CD14-positive monocyte (primary cell): Measurements from ENCODE around the gene ZNF341. TPM values are rescaled to one million over a fixed set of nuclear protein-coding genes. Genes with fewer than 3 reads are reported as not detected.

ENCODE experiments used
- DNase-seq, 3 donors: peaks; one replicate each; pipeline ENCODE4 v3.0.0-alpha.2; 2011 to 2022
- H2AFZ ChIP-seq: 2 replicates; pipeline ENCODE4 v1.6.0; 2012; ENCODE audit warnings: mild to moderate bottlenecking, low read depth, low read length, inconsistent platforms; ENCODE audit not compliant: insufficient read depth, poor library complexity, severe bottlenecking
- H3K27ac ChIP-seq, 2 donors: 1 replicate in 1 of 2; 2 replicates in 1 of 2; pipeline ENCODE4 v1.5.1; 2012 to 2013; ENCODE audit warnings: low read length in 2 of 2, control low read depth in 1 of 2, inconsistent platforms in 1 of 2, low read depth in 1 of 2, mild to moderate bottlenecking in 1 of 2
- H3K27me3 ChIP-seq, 2 donors: one replicate each; pipeline versions ENCODE4 v1.6.0 to v1.6.1; 2011 to 2013; ENCODE audit warnings: low read length in 2 of 2; ENCODE audit not compliant: control insufficient read depth in 2 of 2, insufficient read depth in 2 of 2
- H3K36me3 ChIP-seq, 2 donors: replicated peaks in 1 of 2; 1 replicate in 1 of 2; 2 replicates in 1 of 2; pipeline versions ENCODE4 v1.5.1 to v1.6.1; 2012 to 2013; ENCODE audit warnings: low read length in 2 of 2, control low read depth in 1 of 2, inconsistent platforms in 1 of 2, mild to moderate bottlenecking in 1 of 2; ENCODE audit not compliant: insufficient read depth in 2 of 2, control insufficient read depth in 1 of 2
- H3K4me1 ChIP-seq, 2 donors: 1 replicate in 1 of 2; 2 replicates in 1 of 2; pipeline versions ENCODE4 v1.5.1 to v1.6.1; 2012 to 2013; ENCODE audit warnings: low read length in 2 of 2, control low read depth in 1 of 2, inconsistent platforms in 1 of 2, mild to moderate bottlenecking in 1 of 2, moderate library complexity in 1 of 2; ENCODE audit not compliant: insufficient read depth in 2 of 2, control insufficient read depth in 1 of 2
- H3K4me2 ChIP-seq: replicated peaks from 2 replicates; pipeline ENCODE3; 2012; ENCODE audit warnings: low read length, moderate library complexity, mild to moderate bottlenecking; ENCODE audit not compliant: poor library complexity, severe bottlenecking; ENCODE audit errors: extremely low read depth
- H3K4me3 ChIP-seq, 3 experiments: fragments of 200-600 bp in 1 of 3; sonication (generic) in 1 of 3; replicated peaks in 1 of 3; 1 replicate in 2 of 3; 2 replicates in 1 of 3; pipeline ENCODE4 v1.5.1; 2011 to 2013; ENCODE audit warnings: low read length in 3 of 3, mild to moderate bottlenecking in 3 of 3, control low read depth in 2 of 3, low read depth in 2 of 3, inconsistent platforms in 1 of 3, moderate library complexity in 1 of 3
- H3K79me2 ChIP-seq: 2 replicates; pipeline ENCODE4 v1.6.0; 2012; ENCODE audit warnings: mild to moderate bottlenecking, control low read depth, inconsistent platforms, low read length, moderate library complexity; ENCODE audit not compliant: insufficient read depth
- H3K9ac ChIP-seq: 2 replicates; pipeline ENCODE4 v1.6.0; 2017; ENCODE audit warnings: low read length, mild to moderate bottlenecking; ENCODE audit not compliant: insufficient read depth, poor library complexity, severe bottlenecking
- H3K9me3 ChIP-seq, 2 donors: replicated peaks in 1 of 2; 1 replicate in 1 of 2; 2 replicates in 1 of 2; pipeline versions ENCODE4 v1.5.1 to v1.6.1; 2012 to 2013; ENCODE audit warnings: low read length in 2 of 2, control low read depth in 1 of 2; ENCODE audit not compliant: control insufficient read depth in 1 of 2, insufficient read depth in 1 of 2
- H4K20me1 ChIP-seq: 2 replicates; pipeline ENCODE4 v1.6.0; 2012; ENCODE audit warnings: mild to moderate bottlenecking, low read length, control low read depth, moderate library complexity; ENCODE audit not compliant: insufficient read depth
- H3K27ac Mint-ChIP-seq, 7 donors: one replicate each; pipeline ENCODE4 v1.8.0; 2020; ENCODE audit warnings: mild to moderate bottlenecking in 7 of 7, mixed read lengths in 7 of 7, moderate library complexity in 6 of 7, inconsistent platforms in 2 of 7
- H3K27me3 Mint-ChIP-seq, 3 donors: one replicate each; pipeline ENCODE4 v1.8.0; 2021 to 2022; ENCODE audit warnings: low read depth in 3 of 3, mild to moderate bottlenecking in 3 of 3, mixed read lengths in 3 of 3, moderate library complexity in 3 of 3, inconsistent platforms in 1 of 3
- H3K36me3 Mint-ChIP-seq, 2 donors: one replicate each; pipeline ENCODE4 v1.8.0; 2020; ENCODE audit warnings: mixed read lengths in 2 of 2, inconsistent platforms in 1 of 2, mild to moderate bottlenecking in 1 of 2
- H3K4me1 Mint-ChIP-seq: one replicate; pipeline ENCODE4 v1.8.0; 2020; ENCODE audit warnings: mild to moderate bottlenecking, mixed read lengths
- H3K4me3 Mint-ChIP-seq, 2 donors: one replicate each; pipeline ENCODE4 v1.8.0; 2020; ENCODE audit warnings: mild to moderate bottlenecking in 2 of 2, mixed read lengths in 2 of 2, moderate library complexity in 1 of 2
- H3K9me3 Mint-ChIP-seq, 7 donors: one replicate each; pipeline ENCODE4 v1.8.0; 2020 to 2022; ENCODE audit warnings: mixed read lengths in 7 of 7, mild to moderate bottlenecking in 6 of 7, moderate library complexity in 6 of 7, inconsistent platforms in 2 of 7
- CTCF ChIP-seq: fragments of 200-600 bp; IDR thresholded peaks from one replicate; pipeline ENCODE4 v1.8.0; 2022; ENCODE audit warnings: antibody characterized with exemption, mild to moderate bottlenecking
- WGBS: methylation state at CpG from one replicate; pipeline ENCODE4 v1.1.5; 2013; ENCODE audit warnings: missing lambda C conversion rate; ENCODE audit not compliant: insufficient coverage; 5-methylcytosine and 5-hydroxymethylcytosine counted together
- intact Hi-C, 2 donors: fragments of 100-400 bp; cut with micrococcal nuclease; formaldehyde crosslinking; loops; one replicate each; pipeline versions ENCODE4 v1.15.0 to v1.15.1; 2023
- polyA plus RNA-seq, 3 donors: library from polyadenylated mRNA; depleted of rRNA in 1 of 3; unstranded in 2 of 3; stranded (reverse) in 1 of 3; fragments of 300-500 nt in 2 of 3; fragments of >200 nt in 1 of 3; fragmentation: Illumina TruSeq in 2 of 3; gene quantifications; 1 replicate in 2 of 3; 2 replicates in 1 of 3; pipeline ENCODE4 v1.2.3, GENCODE V29; 2012 to 2021

The ZNF341 gene
- polyA plus RNA-seq, 3 donors, result 1.1 to 10.3 (median 2.3) TPM

- H3K4me2 ChIP-seq, result no peak overlapping the region
Observed at GRCh38 chr20:33757046-33757445, 25.2 kb downstream of the ZNF341 start.

GRCh38 chr20:33757458-33757857 lies 25.7 kb downstream of the ZNF341 start:
- no peaks in the 10 kb centered on the region for H3K27me3 ChIP-seq
- no peak overlapping the region for H3K4me3 ChIP-seq
- no peak overlapping the region for H3K4me3 Mint-ChIP-seq
- peaks cover 1% of the 10 kb centered on the region for H3K4me1 Mint-ChIP-seq
- no peak overlapping the region for H3K4me2 ChIP-seq
- H3K27me3 Mint-ChIP-seq, result no peaks in the 10 kb centered on the region
- peaks cover 0 to 6% of the 10 kb centered on the region in 2 donors for H3K9me3 ChIP-seq
- H3K27ac Mint-ChIP-seq, result peak overlapping the region in 1 of 7 donors; percentile 2
- peaks cover 0 to 8% (median 4%) of the 10 kb centered on the region in 7 donors for H3K9me3 Mint-ChIP-seq
- H4K20me1 ChIP-seq, result no peaks in the 10 kb centered on the region
- H3K36me3 ChIP-seq, result peaks cover 19 to 73% of the 10 kb centered on the region in 2 donors
- TF ChIP-seq CTCF, result no peak
- no CpG with 5 or more reads among the region's 1 CpG for WGBS
- H3K36me3 Mint-ChIP-seq, result peaks cover 54 to 74% of the 10 kb centered on the region in 2 donors
- no peak overlapping the region for H3K9ac ChIP-seq
- no peaks in the 10 kb centered on the region for H3K4me1 ChIP-seq
- H3K79me2 ChIP-seq, result no peaks in the 10 kb centered on the region
- H3K27ac ChIP-seq, result no peak overlapping the region
- no peak for DNase-seq
- H2AFZ ChIP-seq, result no peak overlapping the region
- intact Hi-C loops, result no loop called here

More at GRCh38 chr20:33757046-33757445, 25.2 kb downstream of the ZNF341 start:
- Mint-ChIP-seq H3K4me1 (peaks cover 1% of the 10 kb centered on the region), H3K36me3 (peaks cover 55 to 75% of the 10 kb centered on the region in 2 donors), H3K27ac (no peak overlapping the region), H3K27me3 (no peaks in the 10 kb centered on the region), H3K9me3 (peaks cover 0 to 8% (median 4%) of the 10 kb centered on the region in 7 donors), H3K4me3 (no peak overlapping the region)
- Histone ChIP-seq H3K36me3 (peaks cover 19 to 75% of the 10 kb centered on the region in 2 donors), H3K79me2 (no peaks in the 10 kb centered on the region), H4K20me1 (no peaks in the 10 kb centered on the region), H3K27ac (no peak overlapping the region), H3K4me3 (no peak overlapping the region), H3K9ac (no peak overlapping the region), H3K4me1 (no peaks in the 10 kb centered on the region), H3K9me3 (peaks cover 0 to 6% of the 10 kb centered on the region in 2 donors), H2AFZ (no peak overlapping the region), H3K27me3 (no peaks in the 10 kb centered on the region)
- 100% methylated on average over 8 of the region's 10 CpGs for WGBS
- TF ChIP-seq CTCF, result no peak
- no peak for DNase-seq
- intact Hi-C loops, result no loop called here
